ENCODE measurements around the gene DGCR8.

The DGCR8 gene

DNA sequence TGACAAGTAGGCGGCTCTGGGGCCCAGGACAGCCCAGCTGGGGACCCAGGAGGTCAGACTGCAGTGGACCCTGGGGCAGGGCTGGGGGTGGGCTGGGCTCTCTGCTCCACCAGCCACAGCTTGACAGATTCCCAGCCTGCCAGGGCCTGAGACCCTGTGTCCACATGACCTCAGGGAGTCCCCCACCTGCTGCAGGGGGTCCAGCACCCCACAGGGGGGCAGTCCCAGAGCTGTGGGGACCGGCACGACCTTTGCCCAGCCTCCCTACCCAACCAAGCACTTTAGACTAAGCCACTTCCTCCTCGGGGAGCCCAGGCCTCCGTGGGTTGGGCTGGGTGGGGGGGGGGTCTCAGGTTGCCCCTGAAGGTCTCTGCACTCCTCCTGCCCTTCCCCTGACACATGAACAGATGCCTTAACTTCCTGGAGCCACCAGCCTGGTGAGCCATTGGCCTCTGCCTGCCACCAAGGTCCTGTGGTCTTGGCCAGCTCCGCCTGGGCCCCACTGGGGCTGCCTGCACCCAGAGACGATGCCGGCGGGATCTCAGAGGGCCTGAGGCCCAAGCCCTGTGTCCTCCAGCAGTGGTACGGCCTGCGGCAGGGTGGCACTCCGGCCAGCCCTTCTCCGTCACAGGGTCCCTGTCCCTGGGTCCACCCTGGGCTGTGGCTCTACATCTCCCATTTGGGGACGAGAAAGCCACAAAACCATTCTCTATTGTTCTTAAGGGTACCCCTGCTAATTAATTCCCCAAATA, 67.4 kb downstream of the DGCR8 start:
- H3K27ac ChIP-seq (ENCODE audit: low read depth, low read length), result no peak overlapping the region
- no peaks in the 10 kb centered on the region for H3K27me3 ChIP-seq (ENCODE audit: insufficient read depth, low read length)
- no peaks in the 10 kb centered on the region for H3K9me3 ChIP-seq (ENCODE audit: insufficient read depth, low read depth, low read length)
- WGBS, result 95% methylated on average over 12 of the region's 14 CpGs
- no peak overlapping the region for H3K4me3 ChIP-seq (ENCODE audit: low read length)
- no peaks in the 10 kb centered on the region for H3K4me1 ChIP-seq (ENCODE audit: insufficient read depth, low read length)
- 0 out of 2 replicates have a peak, but pooled peaks cover 2% of the 10 kb centered on the region for H3K36me3 ChIP-seq (ENCODE audit: insufficient read depth, low read length)
- no peak overlapping the region for H3K9ac ChIP-seq (ENCODE audit: low read depth, low read length)

DNA sequence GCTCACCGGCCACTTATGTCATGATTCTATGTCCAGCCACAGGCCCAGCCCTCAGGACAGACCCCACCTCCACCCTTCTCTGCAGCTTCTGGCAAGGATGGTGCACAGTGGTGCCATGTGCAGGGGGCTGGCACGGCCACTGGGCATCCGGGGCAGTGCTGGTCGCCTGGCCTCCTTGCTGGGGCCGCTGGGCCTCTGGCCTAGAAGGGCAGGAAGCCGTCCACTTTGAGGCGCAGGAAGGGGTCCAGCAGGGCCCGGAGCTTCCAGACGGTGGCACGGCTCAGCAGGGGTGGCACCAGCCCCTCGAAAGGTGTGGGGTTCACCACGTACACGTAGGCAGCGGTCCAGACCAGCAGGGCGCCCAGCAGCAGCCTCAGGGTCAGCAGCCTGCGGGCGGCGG, 68.4 kb downstream of the DGCR8 start:
- H3K9ac ChIP-seq (ENCODE audit: low read depth, low read length), result no peak overlapping the region
- no peaks in the 10 kb centered on the region for H3K4me1 ChIP-seq (ENCODE audit: insufficient read depth, low read length)
- H3K4me3 ChIP-seq (ENCODE audit: low read length), result no peak overlapping the region
- 0 out of 2 replicates have a peak, but pooled peaks cover 1% of the 10 kb centered on the region for H3K36me3 ChIP-seq (ENCODE audit: insufficient read depth, low read length)
- no peaks in the 10 kb centered on the region for H3K9me3 ChIP-seq (ENCODE audit: insufficient read depth, low read depth, low read length)
- no peaks in the 10 kb centered on the region for H3K27me3 ChIP-seq (ENCODE audit: insufficient read depth, low read length)
- no peak overlapping the region for H3K27ac ChIP-seq (ENCODE audit: low read depth, low read length)
- WGBS, result 96% methylated on average over 18 of the region's 18 CpGs

DNA sequence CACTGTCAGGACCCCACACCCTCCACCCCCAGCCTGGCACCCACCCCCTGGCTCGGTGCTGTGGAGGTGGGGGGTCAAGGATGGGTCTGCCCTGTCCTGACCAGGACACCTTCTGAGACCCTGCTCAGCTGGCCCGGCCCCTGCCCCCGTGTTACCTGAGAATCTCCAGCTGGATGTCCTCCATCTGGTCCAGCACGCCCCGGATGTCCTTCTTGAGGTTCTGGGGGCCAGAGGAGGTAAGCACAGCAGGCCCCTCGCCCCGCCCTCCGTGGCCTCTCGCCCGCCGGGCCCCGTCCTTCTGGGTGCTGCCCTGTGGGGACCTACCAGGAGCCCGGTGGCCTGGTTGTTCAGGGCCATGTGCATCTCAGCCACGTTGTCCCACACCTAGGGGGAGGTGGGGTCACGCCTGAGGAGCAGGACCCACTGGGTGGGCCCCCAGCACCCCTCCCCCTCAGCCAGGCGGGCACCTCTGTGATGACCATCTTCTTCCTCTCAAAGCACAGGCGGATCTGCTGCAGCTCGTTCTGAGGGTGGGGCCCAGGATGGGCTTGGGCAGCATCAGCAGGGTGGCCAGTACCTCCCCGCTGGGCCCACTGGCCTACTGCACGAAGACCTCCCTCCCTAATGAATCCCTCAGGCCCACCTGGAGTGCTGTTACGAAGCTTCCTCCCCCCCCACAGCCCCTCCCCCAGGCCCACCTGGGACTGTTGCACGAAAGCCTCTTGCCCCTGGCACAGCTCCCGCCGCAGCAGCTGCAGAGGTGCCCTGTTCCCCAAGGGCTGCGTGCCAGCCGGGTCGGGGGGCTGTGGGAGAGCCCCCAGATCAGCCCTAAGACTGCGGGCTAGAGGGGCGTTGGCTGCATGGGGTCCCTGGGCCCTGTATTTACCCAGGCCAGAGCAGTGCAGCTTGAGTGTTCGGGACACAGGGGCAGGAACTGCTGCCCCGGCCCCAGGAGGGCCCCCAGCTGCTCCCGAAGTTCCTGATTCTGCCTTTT, 69.5 kb downstream of the DGCR8 start:
- 90% methylated on average over 32 of the region's 32 CpGs for WGBS
- H3K4me3 ChIP-seq (ENCODE audit: low read length), result no peak overlapping the region
- no peaks in the 10 kb centered on the region for H3K27me3 ChIP-seq (ENCODE audit: insufficient read depth, low read length)
- no peaks in the 10 kb centered on the region for H3K9me3 ChIP-seq (ENCODE audit: insufficient read depth, low read depth, low read length)
- no peak overlapping the region for H3K9ac ChIP-seq (ENCODE audit: low read depth, low read length)
- H3K4me1 ChIP-seq (ENCODE audit: insufficient read depth, low read length), result 0 out of 2 replicates have a peak, but pooled peaks cover 5% of the 10 kb centered on the region
- no peaks in the 10 kb centered on the region for H3K36me3 ChIP-seq (ENCODE audit: insufficient read depth, low read length)
- H3K27ac ChIP-seq (ENCODE audit: low read depth, low read length), result no peak overlapping the region

DNA sequence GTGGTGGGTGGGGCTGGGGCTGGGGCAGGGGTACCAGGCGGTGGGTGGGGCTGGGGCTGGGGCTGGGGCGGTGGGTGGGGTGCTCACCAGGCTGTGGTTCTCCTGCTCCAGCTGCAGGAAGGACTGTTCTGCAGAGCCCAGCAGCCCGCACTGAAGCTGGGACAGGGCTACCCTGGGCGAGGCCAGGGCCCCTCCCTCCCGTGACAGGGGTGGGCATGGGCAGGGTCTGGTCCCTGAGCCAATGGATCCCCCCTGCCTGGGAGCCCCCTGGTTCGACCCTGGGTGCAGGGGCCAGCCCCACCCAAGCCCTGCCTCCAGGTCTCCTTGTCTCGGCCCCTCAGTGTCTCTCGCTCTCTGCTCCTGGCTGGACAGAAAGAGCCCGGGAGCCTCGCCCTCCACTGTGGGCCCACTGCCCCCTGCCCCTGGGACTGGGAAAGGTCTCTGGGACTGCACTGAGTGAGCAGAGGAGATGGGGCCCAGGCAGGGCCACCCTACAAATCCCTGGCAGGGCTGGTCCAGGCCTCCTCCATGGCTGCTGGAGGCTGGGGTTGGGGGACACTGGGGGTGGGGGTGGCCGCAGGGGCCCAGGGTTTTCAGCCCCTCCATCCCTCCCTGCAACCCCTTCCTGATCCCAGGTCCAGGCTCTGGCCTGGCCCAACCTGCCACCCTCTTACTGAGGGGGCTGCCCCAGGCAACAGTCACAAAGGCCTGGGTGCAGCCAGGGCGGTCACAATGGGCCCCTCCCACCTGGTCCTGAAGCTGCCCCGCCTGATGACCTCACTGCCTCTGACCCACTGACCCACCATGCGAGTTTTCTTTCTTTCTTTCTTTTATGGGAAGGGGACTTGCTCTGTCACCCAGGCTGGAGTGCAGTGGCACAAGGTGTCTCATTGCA, 70.6 kb downstream of the DGCR8 start, which contains the start of gene CCDC188:
Gene CCDC188 (minus strand): TSS at position 675 of the 895 bp plus-strand sequence. CDS start 69 bp downstream, at position 606.
- 0 out of 2 replicates have a peak, but pooled peaks cover 5% of the 10 kb centered on the region for H3K4me1 ChIP-seq (ENCODE audit: insufficient read depth, low read length)
- no peak within 1 kb of the TSS for H3K27ac ChIP-seq (ENCODE audit: low read depth, low read length)
- no peak within 1 kb of the TSS for H3K9ac ChIP-seq (ENCODE audit: low read depth, low read length)
- H3K36me3 ChIP-seq (ENCODE audit: insufficient read depth, low read length), result no peaks in the 10 kb centered on the region
- no peaks in the 10 kb centered on the region for H3K9me3 ChIP-seq (ENCODE audit: insufficient read depth, low read depth, low read length)
- H3K27me3 ChIP-seq (ENCODE audit: insufficient read depth, low read length), result no peaks in the 10 kb centered on the region
- no peak within 1 kb of the TSS for H3K4me3 ChIP-seq (ENCODE audit: low read length)
- 88% methylated on average over 13 of the region's 14 CpGs for WGBS

DNA sequence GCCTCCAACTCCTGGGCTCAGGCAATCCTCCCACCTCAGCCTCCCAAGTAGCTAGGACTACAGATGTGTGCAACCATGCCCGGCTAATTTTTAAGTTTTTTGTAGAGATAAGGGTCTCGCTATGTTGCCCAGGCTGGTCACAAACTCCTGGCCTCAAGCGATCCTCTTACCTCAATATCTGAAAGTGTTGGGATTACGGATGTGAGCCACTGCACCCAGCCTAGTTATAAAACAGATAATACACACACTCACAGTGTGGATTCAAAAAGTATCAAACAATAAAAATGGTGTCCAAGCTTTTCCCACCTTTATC, 71.2 kb downstream of the DGCR8 start:
- no peak overlapping the region for H3K4me3 ChIP-seq (ENCODE audit: low read length)
- H3K27me3 ChIP-seq (ENCODE audit: insufficient read depth, low read length), result no peaks in the 10 kb centered on the region
- H3K36me3 ChIP-seq (ENCODE audit: insufficient read depth, low read length), result no peaks in the 10 kb centered on the region
- H3K27ac ChIP-seq (ENCODE audit: low read depth, low read length), result no peak overlapping the region
- no peak overlapping the region for H3K9ac ChIP-seq (ENCODE audit: low read depth, low read length)
- 0 out of 2 replicates have a peak, but pooled peaks cover 5% of the 10 kb centered on the region for H3K4me1 ChIP-seq (ENCODE audit: insufficient read depth, low read length)
- 95% methylated on average over 4 of the region's 4 CpGs for WGBS
- no peaks in the 10 kb centered on the region for H3K9me3 ChIP-seq (ENCODE audit: insufficient read depth, low read depth, low read length)

DNA sequence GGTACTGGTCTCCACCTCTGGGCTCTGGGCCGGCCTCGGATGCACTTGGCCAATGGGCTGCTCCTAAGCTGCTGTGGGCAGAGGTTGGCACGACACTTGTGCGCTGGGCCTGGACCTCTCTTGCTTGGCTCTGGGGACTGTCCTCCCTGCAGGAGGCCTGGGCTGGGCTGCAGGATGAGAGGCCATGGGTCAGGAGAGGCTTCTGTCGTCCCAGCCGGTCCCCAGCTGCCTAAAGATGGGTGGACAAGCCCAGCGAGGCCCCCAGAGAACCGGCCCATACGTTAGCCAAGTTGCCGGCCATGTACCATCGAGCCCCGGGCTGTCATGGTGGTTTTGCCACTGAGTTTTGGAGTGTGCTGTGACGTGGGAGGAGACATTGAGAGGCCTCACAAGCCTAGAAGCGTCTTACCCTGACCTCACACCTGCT, 72.4 kb downstream of the DGCR8 start:
- 0 out of 2 replicates have a peak, but pooled peaks cover 5% of the 10 kb centered on the region for H3K4me1 ChIP-seq (ENCODE audit: insufficient read depth, low read length)
- H3K9ac ChIP-seq (ENCODE audit: low read depth, low read length), result no peak overlapping the region
- H3K27ac ChIP-seq (ENCODE audit: low read depth, low read length), result no peak overlapping the region
- H3K27me3 ChIP-seq (ENCODE audit: insufficient read depth, low read length), result no peaks in the 10 kb centered on the region
- no peaks in the 10 kb centered on the region for H3K36me3 ChIP-seq (ENCODE audit: insufficient read depth, low read length)
- H3K9me3 ChIP-seq (ENCODE audit: insufficient read depth, low read depth, low read length), result no peaks in the 10 kb centered on the region
- 90% methylated on average over 14 of the region's 14 CpGs for WGBS
- no peak overlapping the region for H3K4me3 ChIP-seq (ENCODE audit: low read length)

DNA sequence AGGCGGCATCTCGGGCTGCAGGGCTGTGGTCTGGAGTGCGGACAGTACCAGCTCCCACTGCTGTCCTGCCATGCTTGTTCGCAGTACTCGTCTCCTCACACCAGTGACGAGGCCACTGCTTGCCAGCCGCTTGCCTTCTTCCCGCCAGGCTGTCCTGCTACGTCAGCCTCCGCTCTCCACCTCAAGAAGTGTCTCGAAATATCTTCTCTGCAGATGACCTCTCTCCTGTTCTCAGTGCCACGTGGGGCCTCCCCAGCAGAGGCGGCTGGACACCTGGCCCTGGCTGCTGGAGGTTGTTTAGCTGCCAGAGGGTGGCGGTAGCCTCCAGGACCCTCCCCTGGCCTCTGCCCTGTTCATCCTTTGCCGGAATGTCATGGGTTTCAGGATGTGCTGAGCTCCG, 73.9 kb downstream of the DGCR8 start:
- no peak overlapping the region for H3K9ac ChIP-seq (ENCODE audit: low read depth, low read length)
- H3K27me3 ChIP-seq (ENCODE audit: insufficient read depth, low read length), result no peaks in the 10 kb centered on the region

DNA sequence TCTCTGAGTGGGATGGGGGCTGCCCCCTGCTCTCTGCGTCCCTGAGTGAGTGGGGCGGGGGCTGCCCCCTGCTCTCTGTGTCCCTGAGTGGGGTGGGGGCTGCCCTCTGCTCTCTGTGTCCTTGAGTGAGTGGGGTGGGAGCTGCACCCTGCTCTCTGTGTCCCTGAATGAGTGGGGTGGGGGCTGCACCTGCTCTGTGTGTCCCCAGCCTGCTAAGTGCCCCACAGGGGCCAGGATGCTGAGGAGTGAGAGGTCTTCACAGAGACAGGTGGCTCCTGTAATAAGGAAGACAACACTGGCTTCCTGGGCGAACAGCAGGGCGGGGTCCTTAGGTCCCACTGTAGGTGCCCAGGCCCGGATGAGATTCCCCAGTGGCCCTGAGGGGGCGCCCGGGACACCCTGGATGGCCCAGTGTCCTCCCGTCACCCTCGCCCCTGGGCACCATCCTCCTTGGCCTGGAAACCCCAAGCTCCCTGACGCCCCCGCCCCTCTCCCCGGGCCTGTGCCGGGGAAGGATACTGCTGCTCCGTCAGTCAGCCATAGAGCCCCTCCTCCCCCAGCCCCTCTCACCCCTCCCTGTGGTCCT, 74.7 kb downstream of the DGCR8 start:
- H3K4me3 ChIP-seq (ENCODE audit: low read length), result no peak overlapping the region
- WGBS, result 83% methylated on average over 13 of the region's 14 CpGs
- 0 out of 2 replicates have a peak, but pooled peaks cover 5% of the 10 kb centered on the region for H3K4me1 ChIP-seq (ENCODE audit: insufficient read depth, low read length)
- H3K27ac ChIP-seq (ENCODE audit: low read depth, low read length), result no peak overlapping the region
- no peaks in the 10 kb centered on the region for H3K36me3 ChIP-seq (ENCODE audit: insufficient read depth, low read length)
- no peak overlapping the region for H3K9ac ChIP-seq (ENCODE audit: low read depth, low read length)
- no peaks in the 10 kb centered on the region for H3K9me3 ChIP-seq (ENCODE audit: insufficient read depth, low read depth, low read length)
- no peaks in the 10 kb centered on the region for H3K27me3 ChIP-seq (ENCODE audit: insufficient read depth, low read length)

More for the DNA sequence above, 73.9 kb downstream of the DGCR8 start:
- no peak overlapping the region for H3K4me3 ChIP-seq (ENCODE audit: low read length)
- no peak overlapping the region for H3K27ac ChIP-seq (ENCODE audit: low read depth, low read length)
- H3K36me3 ChIP-seq (ENCODE audit: insufficient read depth, low read length), result no peaks in the 10 kb centered on the region
- 84% methylated on average over 16 of the region's 16 CpGs for WGBS
- no peaks in the 10 kb centered on the region for H3K9me3 ChIP-seq (ENCODE audit: insufficient read depth, low read depth, low read length)
- 0 out of 2 replicates have a peak, but pooled peaks cover 5% of the 10 kb centered on the region for H3K4me1 ChIP-seq (ENCODE audit: insufficient read depth, low read length)

DNA sequence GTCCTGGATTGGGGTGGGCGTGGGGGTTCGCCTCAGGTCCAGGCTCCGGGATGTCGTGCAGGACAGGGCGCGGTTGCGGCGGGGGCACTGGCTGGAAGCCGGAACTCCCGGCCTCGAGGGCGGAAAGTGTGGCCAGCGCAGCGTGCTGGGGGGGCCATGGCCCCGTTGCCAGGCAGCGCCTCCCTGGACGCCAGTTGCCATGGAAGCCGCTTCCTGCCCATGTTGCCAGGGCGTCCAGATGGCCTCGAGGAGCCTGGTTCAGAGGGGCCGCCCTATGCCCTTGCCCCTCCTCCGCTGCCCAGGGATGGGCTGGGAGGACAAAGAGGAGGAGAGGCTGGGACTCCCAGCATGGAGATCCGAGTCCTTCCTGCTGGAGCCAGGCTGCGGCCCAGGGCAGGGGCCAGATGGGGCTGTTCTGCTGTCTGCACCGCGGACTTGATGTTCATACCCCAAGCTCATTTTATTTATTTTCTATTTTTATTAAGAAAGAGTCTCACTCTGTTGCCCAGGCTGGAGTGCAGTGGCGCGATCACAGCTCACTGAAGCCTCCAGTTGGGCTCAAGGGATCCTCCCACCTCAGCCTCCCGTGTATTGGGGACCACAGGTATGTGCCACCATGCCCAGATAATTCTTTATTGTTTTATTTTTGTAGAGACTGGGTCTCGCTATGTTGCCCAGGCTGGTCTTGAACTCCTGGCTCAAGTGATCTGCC, 75.4 kb downstream of the DGCR8 start:
- no peak overlapping the region for H3K9ac ChIP-seq (ENCODE audit: low read depth, low read length)
- WGBS, result 87% methylated on average over 30 of the region's 30 CpGs
- H3K27me3 ChIP-seq (ENCODE audit: insufficient read depth, low read length), result no peaks in the 10 kb centered on the region
- H3K4me3 ChIP-seq (ENCODE audit: low read length), result no peak overlapping the region
- no peak overlapping the region for H3K27ac ChIP-seq (ENCODE audit: low read depth, low read length)
- 0 out of 2 replicates have a peak, but pooled peaks cover 5% of the 10 kb centered on the region for H3K4me1 ChIP-seq (ENCODE audit: insufficient read depth, low read length)
- H3K36me3 ChIP-seq (ENCODE audit: insufficient read depth, low read length), result no peaks in the 10 kb centered on the region
- H3K9me3 ChIP-seq (ENCODE audit: insufficient read depth, low read depth, low read length), result no peaks in the 10 kb centered on the region

DNA sequence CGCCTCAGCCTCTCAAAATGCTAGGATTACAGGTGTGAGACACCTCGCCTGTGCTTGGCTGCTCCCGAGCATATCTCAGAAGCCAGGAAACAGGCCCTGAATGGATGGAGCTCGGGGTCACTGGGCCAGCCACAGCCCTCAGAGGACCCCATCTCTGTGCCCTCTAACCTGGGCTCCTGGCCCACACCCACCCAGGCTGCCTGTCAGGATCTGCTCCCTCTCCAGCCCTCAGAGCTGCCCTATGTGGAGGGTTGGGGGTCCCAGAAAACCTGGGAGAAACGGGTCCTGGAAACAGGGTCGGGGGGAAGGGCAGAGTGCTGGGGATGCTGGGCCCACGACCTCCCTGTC, 76.0 kb downstream of the DGCR8 start:
- no peak overlapping the region for H3K9ac ChIP-seq (ENCODE audit: low read depth, low read length)
- H3K27me3 ChIP-seq (ENCODE audit: insufficient read depth, low read length), result no peaks in the 10 kb centered on the region
- no peak overlapping the region for H3K27ac ChIP-seq (ENCODE audit: low read depth, low read length)
- 84% methylated on average over 7 of the region's 7 CpGs for WGBS
- H3K9me3 ChIP-seq (ENCODE audit: insufficient read depth, low read depth, low read length), result no peaks in the 10 kb centered on the region
- no peak overlapping the region for H3K4me3 ChIP-seq (ENCODE audit: low read length)
- H3K36me3 ChIP-seq (ENCODE audit: insufficient read depth, low read length), result no peaks in the 10 kb centered on the region
- H3K4me1 ChIP-seq (ENCODE audit: insufficient read depth, low read length), result 0 out of 2 replicates have a peak, but pooled peaks cover 5% of the 10 kb centered on the region

Measured in HUES64 (cell line).